GM10266 (cell line): ENCODE results near the gene CDH13.

Source experiments
- DNase-seq: peaks from one replicate; pipeline ENCODE4 v3.0.0; 2012; ENCODE audit errors: extremely low spot score
- CTCF ChIP-seq: IDR thresholded peaks from 2 replicates; pipeline ENCODE4 v1.5.1; 2012; ENCODE audit warnings: mild to moderate bottlenecking, low read depth; ENCODE audit not compliant: control insufficient read depth, insufficient read depth; ENCODE audit errors: missing control alignments

Gene CDH13

GRCh38 chr16:83285921-83286320 is 659.2 kb downstream of the CDH13 start:
- no peak for DNase-seq
- TF ChIP-seq CTCF = no peak

DNA sequence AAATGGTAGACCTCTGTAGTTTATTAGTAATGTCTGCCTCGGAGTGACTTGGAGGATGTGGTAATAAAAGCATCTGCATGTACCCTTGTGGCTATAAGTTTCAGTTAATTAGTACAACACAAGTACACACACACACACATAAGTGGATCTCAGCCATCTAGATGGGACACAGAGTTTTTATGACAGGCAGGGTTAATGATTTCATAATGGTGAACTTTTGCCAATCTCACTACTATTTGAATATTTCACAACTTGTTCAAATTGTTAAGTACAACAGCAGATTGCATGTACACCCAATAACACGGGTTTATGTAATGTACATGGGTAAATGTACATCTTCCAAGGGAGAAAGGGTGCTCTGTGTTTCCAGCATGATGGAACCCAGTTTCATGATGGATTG is 669.7 kb downstream of the CDH13 start:
- no peak for TF ChIP-seq CTCF
- DNase-seq = no peak

GRCh38 chr16:83298541-83298940 is 671.8 kb downstream of the CDH13 start:
- no peak for TF ChIP-seq CTCF
- no peak for DNase-seq

DNA sequence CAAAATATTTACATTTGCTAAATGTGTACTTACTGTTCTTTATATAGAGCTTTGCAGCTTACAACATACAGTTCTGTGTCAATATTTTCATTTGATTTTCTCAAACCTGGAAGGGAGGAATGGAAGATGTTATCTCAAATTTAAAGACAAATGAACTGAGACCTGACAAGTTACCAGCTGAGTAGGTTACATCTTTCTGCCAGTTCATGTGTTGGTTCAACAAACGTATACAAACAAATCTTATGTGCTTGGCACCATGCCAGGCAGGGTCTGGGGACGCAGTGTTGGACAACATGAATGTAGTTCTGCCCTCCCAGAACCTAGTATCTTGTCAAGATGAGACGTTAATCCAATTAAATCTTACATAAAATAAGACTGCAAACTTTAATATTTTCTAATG is 673.6 kb downstream of the CDH13 start:
- no peak for DNase-seq
- no peak for TF ChIP-seq CTCF

DNA sequence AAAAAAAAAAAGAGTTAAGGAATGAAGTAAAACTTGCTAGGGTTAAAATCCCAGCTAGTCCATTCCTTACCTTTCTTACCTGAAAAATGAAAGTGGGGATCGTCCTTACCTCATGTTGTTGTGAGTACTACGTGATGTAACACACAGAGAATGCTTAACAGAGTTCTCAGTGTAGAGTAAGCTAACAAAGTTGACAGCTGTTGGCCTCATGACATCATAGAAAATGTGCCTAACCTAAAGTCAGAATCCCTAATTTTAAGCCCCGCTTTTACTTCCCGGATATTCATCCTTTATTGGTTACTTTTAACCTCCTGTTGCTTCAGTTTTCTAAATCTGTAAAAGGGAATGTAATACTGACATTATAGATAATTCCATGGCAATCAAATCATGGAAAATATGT is 675.2 kb downstream of the CDH13 start:
- no peak for TF ChIP-seq CTCF
- no peak for DNase-seq

DNA sequence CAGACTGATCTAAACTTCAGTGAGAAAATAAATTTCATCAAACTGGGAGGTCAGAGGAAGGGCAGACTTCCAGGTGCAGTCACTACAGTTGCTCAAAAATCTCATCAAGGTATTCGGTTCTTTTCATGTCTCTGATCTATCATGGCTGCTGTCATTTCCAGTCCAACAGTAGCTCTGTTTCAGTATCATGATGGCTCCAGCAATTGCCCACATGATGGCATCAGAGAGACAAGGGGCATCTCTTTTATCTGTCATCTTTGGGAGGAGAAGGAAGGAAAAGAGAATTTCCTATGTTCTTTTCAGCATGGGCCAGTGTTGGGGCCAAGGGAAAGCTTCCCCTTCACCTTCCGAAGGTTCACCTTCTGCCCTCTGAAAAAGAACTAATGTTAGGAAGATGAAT is 676.1 kb downstream of the CDH13 start:
- no peak for TF ChIP-seq CTCF
- no peak for DNase-seq

DNA sequence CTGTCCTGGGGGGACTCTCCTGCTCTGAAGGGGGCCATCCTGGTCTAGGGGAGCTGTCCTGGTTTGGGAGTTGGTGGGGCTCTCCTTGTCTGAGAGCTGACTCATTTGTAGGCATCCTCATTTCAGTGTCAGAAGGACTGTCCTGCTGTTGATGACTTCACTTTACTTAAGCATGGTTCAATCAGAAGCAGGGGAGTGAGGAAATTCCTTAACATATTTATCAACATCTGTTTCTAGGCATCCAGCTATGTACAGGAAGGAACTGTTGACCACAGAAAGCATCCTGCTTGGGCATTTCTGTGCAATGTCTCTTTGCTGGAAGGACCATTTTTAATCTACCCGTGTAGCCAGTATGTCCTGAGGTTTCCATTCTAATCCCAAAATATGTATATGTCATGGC is 678.3 kb downstream of the CDH13 start:
- DNase-seq = no peak
- TF ChIP-seq CTCF = no peak
